ENCODE measurements around the gene MAGI3. TPM values are rescaled to one million over a fixed set of nuclear protein-coding genes. Genes with fewer than 3 reads are reported as not detected.
"Not testable (repeated sequence)": the region's sequence is repeated elsewhere in the genome, so short reads cannot be mapped to it uniquely, and the experiment has no call there.

MAGI3 gene
- total RNA-seq, 1 experiment from 2014 or later, result 27.6 TPM

- no peaks in the 10 kb centered on the region for H3K4me1 Mint-ChIP-seq (ENCODE audit: low read depth, unreplicated experiment)
- TF ChIP-seq, protein P1, sequence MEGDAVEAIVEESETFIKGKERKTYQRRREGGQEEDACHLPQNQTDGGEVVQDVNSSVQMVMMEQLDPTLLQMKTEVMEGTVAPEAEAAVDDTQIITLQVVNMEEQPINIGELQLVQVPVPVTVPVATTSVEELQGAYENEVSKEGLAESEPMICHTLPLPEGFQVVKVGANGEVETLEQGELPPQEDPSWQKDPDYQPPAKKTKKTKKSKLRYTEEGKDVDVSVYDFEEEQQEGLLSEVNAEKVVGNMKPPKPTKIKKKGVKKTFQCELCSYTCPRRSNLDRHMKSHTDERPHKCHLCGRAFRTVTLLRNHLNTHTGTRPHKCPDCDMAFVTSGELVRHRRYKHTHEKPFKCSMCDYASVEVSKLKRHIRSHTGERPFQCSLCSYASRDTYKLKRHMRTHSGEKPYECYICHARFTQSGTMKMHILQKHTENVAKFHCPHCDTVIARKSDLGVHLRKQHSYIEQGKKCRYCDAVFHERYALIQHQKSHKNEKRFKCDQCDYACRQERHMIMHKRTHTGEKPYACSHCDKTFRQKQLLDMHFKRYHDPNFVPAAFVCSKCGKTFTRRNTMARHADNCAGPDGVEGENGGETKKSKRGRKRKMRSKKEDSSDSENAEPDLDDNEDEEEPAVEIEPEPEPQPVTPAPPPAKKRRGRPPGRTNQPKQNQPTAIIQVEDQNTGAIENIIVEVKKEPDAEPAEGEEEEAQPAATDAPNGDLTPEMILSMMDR (IDR thresholded peaks at IDR 0.05; ENCODE audit: insufficient read depth in 1 of 2, low read depth in 1 of 2, low read length in 1 of 2, severe bottlenecking in 1 of 2, unreplicated experiment in 1 of 2), result no peak
- H3K9me3 Mint-ChIP-seq (ENCODE audit: unreplicated experiment), result no peaks in the 10 kb centered on the region
- Histone ChIP-seq H3K4me1 (no peaks in the 10 kb centered on the region), H3K9me3 (no peaks in the 10 kb centered on the region), H3K27me3 (replicated peaks; ENCODE audit: control insufficient read depth, insufficient read depth, low read length) (no peaks in the 10 kb centered on the region), H3K36me3 (ENCODE audit: control insufficient read depth, insufficient read depth, low read length) (no peaks in the 10 kb centered on the region), H3K4me3 (ENCODE audit: low read depth, low read length) (no peak overlapping the region)
- intact Hi-C loops (cut with micrococcal nuclease; ENCODE audit: unreplicated experiment), result no loop called here
- H3K4me3 Mint-ChIP-seq (ENCODE audit: unreplicated experiment), result no peak overlapping the region
- no peak for DNase-seq
- POLR2A ChIA-PET, result no interaction called here
- H3K27ac Mint-ChIP-seq (ENCODE audit: unreplicated experiment), result no peak overlapping the region
- H3K36me3 Mint-ChIP-seq (ENCODE audit: insufficient read depth, unreplicated experiment), result no peaks in the 10 kb centered on the region
- no peaks in the 10 kb centered on the region for H3K27me3 Mint-ChIP-seq (ENCODE audit: insufficient read depth, unreplicated experiment)
- CTCF ChIA-PET, result no interaction called here
- BruUV-seq (replicated peaks), result no TSS peak
These were observed 311.1 kb downstream of the MAGI3 start for GRCh38 chr1:113701429-113701828.

GRCh38 chr1:113714606-113715269 lies 324.4 kb downstream of the MAGI3 start:
- intact Hi-C loops (cut with micrococcal nuclease; ENCODE audit: unreplicated experiment), result no loop called here
- peaks cover 13% of the 10 kb centered on the region for H3K36me3 Mint-ChIP-seq (ENCODE audit: insufficient read depth, unreplicated experiment)

GRCh38 chr1:113717506-113717905 lies 327.2 kb downstream of the MAGI3 start:
- H3K36me3 ChIP-seq (ENCODE audit: control insufficient read depth, insufficient read depth, low read length); H3K27me3 ChIP-seq (replicated peaks; ENCODE audit: control insufficient read depth, insufficient read depth, low read length); CTCF ChIA-PET; H3K27me3 Mint-ChIP-seq (ENCODE audit: insufficient read depth, unreplicated experiment); H3K9me3 ChIP-seq; intact Hi-C loops (cut with micrococcal nuclease; ENCODE audit: unreplicated experiment); H3K27ac Mint-ChIP-seq (ENCODE audit: unreplicated experiment); DNase-seq; H3K4me3 ChIP-seq (ENCODE audit: low read depth, low read length); H3K4me3 Mint-ChIP-seq (ENCODE audit: unreplicated experiment); H3K4me1 Mint-ChIP-seq (ENCODE audit: low read depth, unreplicated experiment); BruUV-seq (replicated peaks); H3K4me1 ChIP-seq; POLR2A ChIA-PET: not testable (repeated sequence)
- Mint-ChIP-seq H3K36me3 (ENCODE audit: insufficient read depth, unreplicated experiment) (peaks cover 17% of the 10 kb centered on the region), H3K9me3 (ENCODE audit: unreplicated experiment) (peaks cover 21% of the 10 kb centered on the region)

More at GRCh38 chr1:113714606-113715269, 324.4 kb downstream of the MAGI3 start:
- Histone ChIP-seq H3K9me3 (no peaks in the 10 kb centered on the region), H3K4me1 (no peaks in the 10 kb centered on the region), H3K4me3 (ENCODE audit: low read depth, low read length) (no peak overlapping the region), H3K36me3 (ENCODE audit: control insufficient read depth, insufficient read depth, low read length) (no peaks in the 10 kb centered on the region; the same call in none of the 2 replicates), H3K27me3 (replicated peaks; ENCODE audit: control insufficient read depth, insufficient read depth, low read length) (no peaks in the 10 kb centered on the region)
- Mint-ChIP-seq H3K4me1 (ENCODE audit: low read depth, unreplicated experiment) (no peaks in the 10 kb centered on the region), H3K4me3 (ENCODE audit: unreplicated experiment) (no peak overlapping the region), H3K9me3 (ENCODE audit: unreplicated experiment) (peaks cover 17% of the 10 kb centered on the region), H3K27ac (ENCODE audit: unreplicated experiment) (no peak overlapping the region), H3K27me3 (ENCODE audit: insufficient read depth, unreplicated experiment) (no peaks in the 10 kb centered on the region)
- DNase-seq, result no peak
- TF ChIP-seq, protein P1 (IDR thresholded peaks at IDR 0.05; ENCODE audit: insufficient read depth in 1 of 2, low read depth in 1 of 2, low read length in 1 of 2, severe bottlenecking in 1 of 2, unreplicated experiment in 1 of 2), result no peak
- no TSS peak for BruUV-seq (replicated peaks)
- ChIA-PET POLR2A (no interaction called here), CTCF (interaction anchor here (0.6 kb wide), 1 partner anchor 37 kb away, joined by 4 read pairs; no protein-coding TSS in a partner anchor)

- BruUV-seq (replicated peaks); H3K27ac Mint-ChIP-seq (ENCODE audit: unreplicated experiment); H3K4me3 Mint-ChIP-seq (ENCODE audit: unreplicated experiment); H3K27me3 ChIP-seq (replicated peaks; ENCODE audit: control insufficient read depth, insufficient read depth, low read length); CTCF ChIA-PET; H3K4me1 Mint-ChIP-seq (ENCODE audit: low read depth, unreplicated experiment); H3K4me1 ChIP-seq; DNase-seq; H3K4me3 ChIP-seq (ENCODE audit: low read depth, low read length); H3K27me3 Mint-ChIP-seq (ENCODE audit: insufficient read depth, unreplicated experiment); H3K9me3 ChIP-seq; H3K36me3 ChIP-seq (ENCODE audit: control insufficient read depth, insufficient read depth, low read length); POLR2A ChIA-PET; intact Hi-C loops (cut with micrococcal nuclease; ENCODE audit: unreplicated experiment): not testable (repeated sequence)
- Mint-ChIP-seq H3K9me3 (ENCODE audit: unreplicated experiment) (peaks cover 21% of the 10 kb centered on the region), H3K36me3 (ENCODE audit: insufficient read depth, unreplicated experiment) (peaks cover 17% of the 10 kb centered on the region)
These were observed 328.3 kb downstream of the MAGI3 start for GRCh38 chr1:113718621-113719020.
